Measurements from ENCODE around the gene SLC12A4.
A peak's percentile ranks its signal among the peaks of the same experiment; 100 is the strongest.

DNA sequence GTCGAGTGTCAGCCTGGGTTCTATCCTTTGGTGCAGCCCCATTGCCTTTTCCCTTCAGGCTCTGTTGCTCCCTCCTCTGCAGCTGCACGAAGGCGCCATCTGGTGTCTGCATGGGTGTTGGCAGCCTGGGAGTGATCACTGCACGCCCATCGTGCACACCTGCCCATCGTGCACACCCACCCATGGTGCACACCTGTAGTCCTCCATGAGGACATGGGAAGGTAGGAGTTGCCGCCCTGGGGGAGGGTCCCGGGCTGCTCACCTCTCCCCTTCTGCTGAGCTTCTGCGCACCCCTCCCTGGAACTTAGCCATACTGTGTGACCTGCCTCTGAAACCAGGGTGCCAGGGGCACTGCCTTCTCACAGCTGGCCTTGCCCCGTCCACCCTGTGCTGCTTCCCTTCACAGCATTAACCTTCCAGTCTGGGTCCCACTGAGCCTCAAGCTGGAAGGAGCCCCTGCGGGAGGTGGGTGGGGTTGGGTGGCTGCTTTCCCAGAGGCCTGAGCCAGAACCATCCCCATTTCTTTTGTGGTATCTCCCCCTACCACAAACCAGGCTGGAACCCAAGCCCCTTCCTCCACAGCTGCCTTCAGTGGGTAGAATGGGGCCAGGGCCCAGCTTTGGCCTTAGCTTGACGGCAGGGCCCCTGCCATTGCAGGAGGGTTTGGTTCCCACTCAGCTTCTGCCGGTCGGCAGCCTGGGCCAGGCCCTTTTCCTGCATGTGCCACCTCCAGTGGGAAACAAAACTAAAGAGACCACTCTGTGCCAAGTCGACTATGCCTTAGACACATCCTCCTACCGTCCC, 39.7 kb downstream of the SLC12A4 start:
- TF ChIP-seq, protein P1, sequence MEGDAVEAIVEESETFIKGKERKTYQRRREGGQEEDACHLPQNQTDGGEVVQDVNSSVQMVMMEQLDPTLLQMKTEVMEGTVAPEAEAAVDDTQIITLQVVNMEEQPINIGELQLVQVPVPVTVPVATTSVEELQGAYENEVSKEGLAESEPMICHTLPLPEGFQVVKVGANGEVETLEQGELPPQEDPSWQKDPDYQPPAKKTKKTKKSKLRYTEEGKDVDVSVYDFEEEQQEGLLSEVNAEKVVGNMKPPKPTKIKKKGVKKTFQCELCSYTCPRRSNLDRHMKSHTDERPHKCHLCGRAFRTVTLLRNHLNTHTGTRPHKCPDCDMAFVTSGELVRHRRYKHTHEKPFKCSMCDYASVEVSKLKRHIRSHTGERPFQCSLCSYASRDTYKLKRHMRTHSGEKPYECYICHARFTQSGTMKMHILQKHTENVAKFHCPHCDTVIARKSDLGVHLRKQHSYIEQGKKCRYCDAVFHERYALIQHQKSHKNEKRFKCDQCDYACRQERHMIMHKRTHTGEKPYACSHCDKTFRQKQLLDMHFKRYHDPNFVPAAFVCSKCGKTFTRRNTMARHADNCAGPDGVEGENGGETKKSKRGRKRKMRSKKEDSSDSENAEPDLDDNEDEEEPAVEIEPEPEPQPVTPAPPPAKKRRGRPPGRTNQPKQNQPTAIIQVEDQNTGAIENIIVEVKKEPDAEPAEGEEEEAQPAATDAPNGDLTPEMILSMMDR (IDR thresholded peaks at IDR 0.05 in 8 of 11, conservative IDR thresholded peaks at IDR 0.05 in 3 of 11), result peak; percentile 70 to 90 (median 84)
- TF ChIP-seq POLR2AphosphoS5 (IDR thresholded peaks at IDR 0.05) (peak; percentile 65 to 70 (median 68)), POLR2A (IDR thresholded peaks at IDR 0.05) (no peak)

Data from spleen (tissue), 7 donors.